NB4 (cell line): ENCODE measurements around the gene PPA2.

Experiments
- DNase-seq: peaks from one replicate; pipeline ENCODE4 v3.0.0; 2010; ENCODE audit warnings: low read depth
- H3K4me3 ChIP-seq: one replicate; pipeline ENCODE4 v1.5.1; 2011; ENCODE audit warnings: mild to moderate bottlenecking, low read depth, low read length, moderate library complexity
- MAX ChIP-seq: IDR thresholded peaks from 2 replicates; pipeline ENCODE4 v1.6.1; 2011; ENCODE audit warnings: low read depth, low read length
- MYC ChIP-seq: IDR thresholded peaks from 2 replicates; pipeline ENCODE4 v1.6.1; 2011; ENCODE audit warnings: low read depth, low read length
- POLR2A ChIP-seq: IDR thresholded peaks from 2 replicates; pipeline ENCODE4 v1.6.1; 2011; ENCODE audit warnings: mild to moderate bottlenecking; ENCODE audit not compliant: insufficient read length; ENCODE audit errors: extremely low read depth
- TF ChIP-seq, protein P1 (sequence below): IDR thresholded peaks from one replicate; pipeline ENCODE4 v1.5.1; 2012; ENCODE audit warnings: low read depth, low read length

The PPA2 gene

GRCh38 chr4:105437637-105438036 is 36.2 kb downstream of the PPA2 start:
- no peak for TF ChIP-seq POLR2A
- no peak for TF ChIP-seq MYC
- TF ChIP-seq, protein P1, sequence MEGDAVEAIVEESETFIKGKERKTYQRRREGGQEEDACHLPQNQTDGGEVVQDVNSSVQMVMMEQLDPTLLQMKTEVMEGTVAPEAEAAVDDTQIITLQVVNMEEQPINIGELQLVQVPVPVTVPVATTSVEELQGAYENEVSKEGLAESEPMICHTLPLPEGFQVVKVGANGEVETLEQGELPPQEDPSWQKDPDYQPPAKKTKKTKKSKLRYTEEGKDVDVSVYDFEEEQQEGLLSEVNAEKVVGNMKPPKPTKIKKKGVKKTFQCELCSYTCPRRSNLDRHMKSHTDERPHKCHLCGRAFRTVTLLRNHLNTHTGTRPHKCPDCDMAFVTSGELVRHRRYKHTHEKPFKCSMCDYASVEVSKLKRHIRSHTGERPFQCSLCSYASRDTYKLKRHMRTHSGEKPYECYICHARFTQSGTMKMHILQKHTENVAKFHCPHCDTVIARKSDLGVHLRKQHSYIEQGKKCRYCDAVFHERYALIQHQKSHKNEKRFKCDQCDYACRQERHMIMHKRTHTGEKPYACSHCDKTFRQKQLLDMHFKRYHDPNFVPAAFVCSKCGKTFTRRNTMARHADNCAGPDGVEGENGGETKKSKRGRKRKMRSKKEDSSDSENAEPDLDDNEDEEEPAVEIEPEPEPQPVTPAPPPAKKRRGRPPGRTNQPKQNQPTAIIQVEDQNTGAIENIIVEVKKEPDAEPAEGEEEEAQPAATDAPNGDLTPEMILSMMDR, result no peak
- no peak overlapping the region for H3K4me3 ChIP-seq
- no peak for DNase-seq

DNA sequence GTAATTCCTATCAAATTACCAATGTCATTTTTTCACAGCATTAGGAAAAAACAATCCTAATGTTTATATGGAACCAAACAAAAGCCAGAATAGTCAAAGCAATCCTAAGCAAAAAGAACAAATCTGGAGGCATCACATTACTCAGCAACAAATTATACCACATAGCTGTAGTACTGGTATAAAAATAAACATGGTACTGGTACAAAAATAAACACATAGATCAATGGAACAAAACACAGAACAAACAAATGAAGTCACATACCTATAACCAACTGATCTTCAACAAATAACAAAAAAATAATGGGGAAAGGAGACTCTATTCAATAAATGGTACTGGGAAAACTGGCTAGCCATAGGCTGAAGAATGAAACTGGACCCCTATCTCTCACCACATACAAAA is 37.4 kb downstream of the PPA2 start:
- TF ChIP-seq MYC (no peak), POLR2A (no peak)
- TF ChIP-seq, protein P1, result no peak
- DNase-seq, result no peak
- H3K4me3 ChIP-seq, result no peak overlapping the region

GRCh38 chr4:105434940-105435339 is 38.9 kb downstream of the PPA2 start:
- no peak for DNase-seq
- TF ChIP-seq, protein P1, result no peak
- TF ChIP-seq POLR2A (no peak), MYC (no peak), MAX (no peak)
- H3K4me3 ChIP-seq, result no peak overlapping the region

DNA sequence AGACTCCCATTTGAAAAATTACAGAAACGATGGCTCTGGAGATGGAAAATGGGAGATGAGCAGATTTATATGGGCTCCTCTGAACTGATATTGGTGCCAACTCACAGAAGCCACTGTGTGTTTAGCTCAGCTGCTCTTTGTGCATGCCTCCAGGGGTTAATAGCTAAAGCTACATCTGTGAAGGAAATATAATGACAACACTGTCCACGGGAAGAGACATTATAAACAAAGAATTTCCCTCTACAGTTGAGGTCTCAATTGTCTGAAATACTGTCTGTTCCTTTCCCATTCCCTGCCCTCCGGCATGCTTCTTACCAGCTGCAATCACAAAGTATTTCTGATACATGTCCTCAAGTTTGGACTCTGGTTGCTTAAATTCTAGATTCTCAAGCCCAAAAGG is 40.4 kb downstream of the PPA2 start:
- no peak for DNase-seq
- no peak for TF ChIP-seq MAX
- TF ChIP-seq, protein P1, result no peak
- no peak for TF ChIP-seq POLR2A
- no peak for TF ChIP-seq MYC
- no peak overlapping the region for H3K4me3 ChIP-seq

- H3K4me3 ChIP-seq, result no peak overlapping the region
- TF ChIP-seq MYC (no peak), MAX (no peak), POLR2A (no peak)
- TF ChIP-seq, protein P1, result no peak
- DNase-seq, result no peak
These were observed 41.4 kb downstream of the PPA2 start for GRCh38 chr4:105432438-105432837.

- DNase-seq, result no peak
- TF ChIP-seq MYC (no peak), MAX (no peak), POLR2A (no peak)
- TF ChIP-seq, protein P1, result no peak
- H3K4me3 ChIP-seq, result no peak overlapping the region
These were observed 43.1 kb downstream of the PPA2 start for GRCh38 chr4:105430811-105431210.
